Upper lobe of left lung (tissue), 4 donors: ENCODE measurements around the gene CHST11.

Experiments used
- POLR2A ChIP-seq, 4 donors: fragments of 450-650 bp; IDR thresholded peaks; one replicate each; pipeline ENCODE4 v1.5.1; 2016 to 2017; ENCODE audit warnings: antibody characterized with exemption in 4 of 4, mild to moderate bottlenecking in 2 of 4
- POLR2AphosphoS5 ChIP-seq, 2 donors: sonication (generic); formaldehyde crosslinking; IDR thresholded peaks; one replicate each; pipeline ENCODE4 v1.5.1; 2017; ENCODE audit warnings: antibody characterized with exemption in 2 of 2
- TF ChIP-seq, protein P1 (sequence below), 6 experiments: fragments of 450-650 bp in 4 of 6; fragments of 200-600 bp in 2 of 6; sonication (generic) in 2 of 6; IDR thresholded peaks; one replicate each; pipeline ENCODE4 v1.5.1; 2016 to 2019; ENCODE audit warnings: antibody characterized with exemption in 6 of 6

DNA sequence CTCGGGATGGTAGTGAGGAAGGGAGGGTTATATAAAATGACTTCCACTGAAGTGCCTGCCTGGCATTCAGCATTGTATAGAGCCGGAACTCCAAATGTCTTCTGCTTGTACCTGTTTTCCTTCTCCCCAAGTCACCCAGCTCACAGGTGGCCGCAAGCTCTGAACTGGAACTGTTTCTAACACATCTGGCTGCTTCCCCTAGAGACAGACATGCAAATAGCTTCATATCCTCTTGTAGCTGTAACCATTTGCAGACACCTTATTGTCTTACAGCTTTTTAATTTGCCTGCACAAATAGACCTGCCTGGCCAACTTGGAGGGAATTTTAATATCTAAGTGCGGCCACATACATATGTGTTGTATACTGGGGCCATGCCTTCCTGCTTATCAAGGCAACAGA lies 126.0 kb downstream of the CHST11 start:
- TF ChIP-seq POLR2AphosphoS5 (IDR thresholded peaks at IDR 0.05) (no peak), POLR2A (IDR thresholded peaks at IDR 0.05) (no peak)
- TF ChIP-seq, protein P1, sequence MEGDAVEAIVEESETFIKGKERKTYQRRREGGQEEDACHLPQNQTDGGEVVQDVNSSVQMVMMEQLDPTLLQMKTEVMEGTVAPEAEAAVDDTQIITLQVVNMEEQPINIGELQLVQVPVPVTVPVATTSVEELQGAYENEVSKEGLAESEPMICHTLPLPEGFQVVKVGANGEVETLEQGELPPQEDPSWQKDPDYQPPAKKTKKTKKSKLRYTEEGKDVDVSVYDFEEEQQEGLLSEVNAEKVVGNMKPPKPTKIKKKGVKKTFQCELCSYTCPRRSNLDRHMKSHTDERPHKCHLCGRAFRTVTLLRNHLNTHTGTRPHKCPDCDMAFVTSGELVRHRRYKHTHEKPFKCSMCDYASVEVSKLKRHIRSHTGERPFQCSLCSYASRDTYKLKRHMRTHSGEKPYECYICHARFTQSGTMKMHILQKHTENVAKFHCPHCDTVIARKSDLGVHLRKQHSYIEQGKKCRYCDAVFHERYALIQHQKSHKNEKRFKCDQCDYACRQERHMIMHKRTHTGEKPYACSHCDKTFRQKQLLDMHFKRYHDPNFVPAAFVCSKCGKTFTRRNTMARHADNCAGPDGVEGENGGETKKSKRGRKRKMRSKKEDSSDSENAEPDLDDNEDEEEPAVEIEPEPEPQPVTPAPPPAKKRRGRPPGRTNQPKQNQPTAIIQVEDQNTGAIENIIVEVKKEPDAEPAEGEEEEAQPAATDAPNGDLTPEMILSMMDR (IDR thresholded peaks at IDR 0.05): no peak
